ENCODE results near the gene LYRM1. TPM values are rescaled to one million over a fixed set of nuclear protein-coding genes. Genes with fewer than 3 reads are reported as not detected.

LYRM1 gene
- total and polyA plus RNA-seq, 2 of the 4 experiments (the other 2 are of a cell fraction), result 19.0 to 35.0 TPM

DNA sequence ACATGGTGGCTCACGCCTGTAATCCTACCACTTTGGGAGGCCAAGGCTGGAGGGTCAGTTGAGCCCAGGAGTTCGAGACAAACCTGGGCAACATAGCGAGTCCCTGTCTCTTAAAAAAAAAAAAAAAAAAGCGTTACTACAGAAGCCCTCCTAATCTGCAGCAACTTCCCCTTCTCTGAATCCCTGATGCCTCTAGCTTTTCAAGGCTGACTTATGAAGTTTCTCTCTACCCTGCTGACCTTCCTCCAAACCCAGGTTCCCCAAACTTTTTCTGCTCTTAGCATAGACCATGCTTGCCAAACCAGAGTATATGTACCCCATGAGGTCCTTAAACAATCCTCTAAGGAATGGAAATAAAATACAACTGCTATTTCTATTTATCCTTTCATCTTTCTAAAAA, 16.4 kb downstream of the LYRM1 start:
- ChIA-PET CTCF (interaction anchor here (0.6 kb wide), 1 partner anchor 78 kb away, joined by 5 read pairs; no protein-coding TSS in a partner anchor), POLR2A (ENCODE audit: unreplicated experiment) (no interaction called here)
- Histone ChIP-seq H3K36me3 (ENCODE audit: control insufficient read depth, insufficient read depth, low read length) (no peaks in the 10 kb centered on the region; the same call in 1 of the 2 replicates), H3K4me1 (ENCODE audit: control insufficient read depth, insufficient read depth, low read length) (peaks cover 7% of the 10 kb centered on the region), H3K9ac (ENCODE audit: low read depth, low read length) (no peak overlapping the region), H3K79me1 (ENCODE audit: low read depth in 1 of 2, low read length in 2 of 2) (peaks cover 0 to 9% of the 10 kb centered on the region in 2 experiments; a peak in 1 of 4 replicates), H3K27me3 (ENCODE audit: control insufficient read depth, insufficient read depth, low read length) (no peaks in the 10 kb centered on the region), H3K23ac (ENCODE audit: low read depth, low read length) (no peak overlapping the region), H3K14ac (replicated peaks; ENCODE audit: low read depth, low read length) (no peak overlapping the region), H3K4ac (ENCODE audit: low read depth, low read length) (no peak overlapping the region), H3K4me2 (ENCODE audit: low read depth, low read length) (no peak overlapping the region), H2BK20ac (ENCODE audit: low read depth, low read length) (no peak overlapping the region), H2AFZ (replicated peaks; ENCODE audit: low read length, poor library complexity) (no peak overlapping the region), H4K5ac (ENCODE audit: low read depth, low read length) (no peak overlapping the region), H2AK9ac (replicated peaks; ENCODE audit: low read depth, low read length, poor library complexity) (no peak overlapping the region), H3K56ac (ENCODE audit: extremely low read depth, insufficient read depth, low read length) (no peak overlapping the region), H3K27ac (ENCODE audit: insufficient read depth, low read length) (no peak overlapping the region), H3K9me3 (ENCODE audit: control insufficient read depth, insufficient read depth, low read length) (no peaks in the 10 kb centered on the region), H3K18ac (ENCODE audit: low read depth, low read length) (no peak overlapping the region), H2BK120ac (ENCODE audit: low read depth, low read length) (no peak overlapping the region), H4K20me1 (ENCODE audit: insufficient read depth, low read length) (no peaks in the 10 kb centered on the region), H2AK5ac (ENCODE audit: low read depth, low read length) (no peak overlapping the region), H4K8ac (ENCODE audit: low read depth in 2 of 2, low read length in 2 of 2) (no peak overlapping the region), H3K9me1 (ENCODE audit: insufficient read depth, low read length) (peaks cover 5% of the 10 kb centered on the region; the same call in 1 of the 2 replicates), H2BK15ac (ENCODE audit: low read depth, low read length) (no peak overlapping the region), H3K4me3 (ENCODE audit: insufficient read depth, low read depth, low read length) (no peak overlapping the region), H4K91ac (ENCODE audit: insufficient read depth, low read depth, low read length) (no peak overlapping the region), H2BK5ac (ENCODE audit: low read depth, low read length, poor library complexity, severe bottlenecking) (no peak overlapping the region)
- intact Hi-C loops (cut with micrococcal nuclease) (no loop called here), dilution Hi-C loops (cut with HindIII; ENCODE audit: low sequenced_read_pairs, unreplicated experiment) (no loop called here), in situ Hi-C loops (cut with MboI; ENCODE audit: low sequenced_read_pairs) (no loop called here)
- DNase-seq (no peak), ATAC-seq (ENCODE audit: low read depth) (no peak)
- no CpG with 5 or more reads among the region's 4 CpGs for WGBS, 2 experiments (ENCODE audit: extremely low coverage in 2 of 2, insufficient read length in 1 of 2)
- no TSS peak for BruUV-seq (replicated peaks)
- TF ChIP-seq NFE2L2 (IDR thresholded peaks at IDR 0.05; ENCODE audit: low read depth, low read length) (no peak), FOS (IDR thresholded peaks at IDR 0.05; ENCODE audit: low read depth, low read length) (no peak), ELK1 (IDR thresholded peaks at IDR 0.05; ENCODE audit: borderline replicate concordance, low read depth, low read length) (no peak), BHLHE40 (IDR thresholded peaks at IDR 0.05; ENCODE audit: low read depth, low read length) (no peak), RAD21 (IDR thresholded peaks at IDR 0.05; ENCODE audit: low read length) (no peak), POLR2A (IDR thresholded peaks at IDR 0.05; ENCODE audit: low read depth, low read length) (no peak), MAFK (IDR thresholded peaks at IDR 0.05; ENCODE audit: low read depth, low read length) (no peak), CTCF (conservative IDR thresholded peaks at IDR 0.05; ENCODE audit: low read depth, low read length) (no peak), SMC3 (IDR thresholded peaks at IDR 0.05; ENCODE audit: low read depth, low read length) (no peak), RCOR1 (IDR thresholded peaks at IDR 0.05; ENCODE audit: insufficient replicate concordance, low read length) (no peak), MAZ (IDR thresholded peaks at IDR 0.05; ENCODE audit: borderline replicate concordance, low read depth, low read length) (no peak), CEBPB (IDR thresholded peaks at IDR 0.05; ENCODE audit: low read depth, low read length) (no peak), MXI1 (IDR thresholded peaks at IDR 0.05; ENCODE audit: borderline replicate concordance, low read depth, low read length) (no peak), RFX5 (IDR thresholded peaks at IDR 0.05; ENCODE audit: low read depth, low read length) (no peak), CHD1 (IDR thresholded peaks at IDR 0.05; ENCODE audit: low read depth, low read length) (no peak)
- TF ChIP-seq, protein P1, sequence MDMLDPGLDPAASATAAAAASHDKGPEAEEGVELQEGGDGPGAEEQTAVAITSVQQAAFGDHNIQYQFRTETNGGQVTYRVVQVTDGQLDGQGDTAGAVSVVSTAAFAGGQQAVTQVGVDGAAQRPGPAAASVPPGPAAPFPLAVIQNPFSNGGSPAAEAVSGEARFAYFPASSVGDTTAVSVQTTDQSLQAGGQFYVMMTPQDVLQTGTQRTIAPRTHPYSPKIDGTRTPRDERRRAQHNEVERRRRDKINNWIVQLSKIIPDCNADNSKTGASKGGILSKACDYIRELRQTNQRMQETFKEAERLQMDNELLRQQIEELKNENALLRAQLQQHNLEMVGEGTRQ (IDR thresholded peaks at IDR 0.05; ENCODE audit: low read depth, low read length), result no peak

All from IMR-90 (cell line).